ENCODE measurements around the gene SPEF2. TPM values are rescaled to one million over a fixed set of nuclear protein-coding genes. Genes with fewer than 3 reads are reported as not detected.

Gene SPEF2
- total RNA-seq, 1 donor from 2014 or later: 7.9 TPM

- DNase-seq (ENCODE audit: extremely low spot score, unreplicated experiment): no peak
- H3K27ac Mint-ChIP-seq (ENCODE audit: unreplicated experiment): no peak overlapping the region
- no peak for TF ChIP-seq CTCF (IDR thresholded peaks at IDR 0.05)
- H3K4me3 Mint-ChIP-seq (ENCODE audit: unreplicated experiment): no peak overlapping the region
- no peaks in the 10 kb centered on the region for H3K27me3 Mint-ChIP-seq (ENCODE audit: unreplicated experiment)
- H3K36me3 Mint-ChIP-seq (ENCODE audit: unreplicated experiment): peaks cover 2% of the 10 kb centered on the region
- peaks cover 13% of the 10 kb centered on the region for H3K4me1 Mint-ChIP-seq (ENCODE audit: unreplicated experiment)
- H3K9me3 Mint-ChIP-seq (ENCODE audit: unreplicated experiment): no peaks in the 10 kb centered on the region
Observed at GRCh38 chr5:35694481-35694880, 76.8 kb downstream of the SPEF2 start.

- no peak overlapping the region for H3K4me3 Mint-ChIP-seq (ENCODE audit: unreplicated experiment)
- DNase-seq (ENCODE audit: extremely low spot score, unreplicated experiment): no peak
- peaks cover 13% of the 10 kb centered on the region for H3K4me1 Mint-ChIP-seq (ENCODE audit: unreplicated experiment)
- H3K27me3 Mint-ChIP-seq (ENCODE audit: unreplicated experiment): peaks cover 2% of the 10 kb centered on the region
- no peak for TF ChIP-seq CTCF (IDR thresholded peaks at IDR 0.05)
- no peaks in the 10 kb centered on the region for H3K9me3 Mint-ChIP-seq (ENCODE audit: unreplicated experiment)
- peaks cover 2% of the 10 kb centered on the region for H3K36me3 Mint-ChIP-seq (ENCODE audit: unreplicated experiment)
- H3K27ac Mint-ChIP-seq (ENCODE audit: unreplicated experiment): no peak overlapping the region
Observed at GRCh38 chr5:35698047-35698808, 80.6 kb downstream of the SPEF2 start.

GRCh38 chr5:35707659-35708058 is 90.0 kb downstream of the SPEF2 start:
- peaks cover 13% of the 10 kb centered on the region for H3K27me3 Mint-ChIP-seq (ENCODE audit: unreplicated experiment)
- no peak overlapping the region for H3K4me3 Mint-ChIP-seq (ENCODE audit: unreplicated experiment)
- H3K36me3 Mint-ChIP-seq (ENCODE audit: unreplicated experiment): no peaks in the 10 kb centered on the region
- no peaks in the 10 kb centered on the region for H3K4me1 Mint-ChIP-seq (ENCODE audit: unreplicated experiment)
- no peaks in the 10 kb centered on the region for H3K9me3 Mint-ChIP-seq (ENCODE audit: unreplicated experiment)
- DNase-seq (ENCODE audit: extremely low spot score, unreplicated experiment): no peak
- no peak overlapping the region for H3K27ac Mint-ChIP-seq (ENCODE audit: unreplicated experiment)
- TF ChIP-seq CTCF (IDR thresholded peaks at IDR 0.05): no peak

GRCh38 chr5:35709688-35710087 is 92.0 kb downstream of the SPEF2 start:
- Mint-ChIP-seq H3K36me3 (ENCODE audit: unreplicated experiment) (no peaks in the 10 kb centered on the region), H3K27me3 (ENCODE audit: unreplicated experiment) (peaks cover 9% of the 10 kb centered on the region), H3K4me3 (ENCODE audit: unreplicated experiment) (no peak overlapping the region), H3K9me3 (ENCODE audit: unreplicated experiment) (no peaks in the 10 kb centered on the region), H3K27ac (ENCODE audit: unreplicated experiment) (no peak overlapping the region), H3K4me1 (ENCODE audit: unreplicated experiment) (no peaks in the 10 kb centered on the region)
- DNase-seq (ENCODE audit: extremely low spot score, unreplicated experiment): no peak
- no peak for TF ChIP-seq CTCF (IDR thresholded peaks at IDR 0.05)

- no peak for DNase-seq (ENCODE audit: extremely low spot score, unreplicated experiment)
- no peaks in the 10 kb centered on the region for H3K9me3 Mint-ChIP-seq (ENCODE audit: unreplicated experiment)
- H3K36me3 Mint-ChIP-seq (ENCODE audit: unreplicated experiment): no peaks in the 10 kb centered on the region
- no peaks in the 10 kb centered on the region for H3K27me3 Mint-ChIP-seq (ENCODE audit: unreplicated experiment)
- H3K27ac Mint-ChIP-seq (ENCODE audit: unreplicated experiment): no peak overlapping the region
- no peaks in the 10 kb centered on the region for H3K4me1 Mint-ChIP-seq (ENCODE audit: unreplicated experiment)
- TF ChIP-seq CTCF (IDR thresholded peaks at IDR 0.05): no peak
- H3K4me3 Mint-ChIP-seq (ENCODE audit: unreplicated experiment): no peak overlapping the region
Observed at GRCh38 chr5:35717718-35718117, 100.1 kb downstream of the SPEF2 start.
